HepG2 (cell line): ENCODE data around the gene HUNK. TPM values are rescaled to one million over a fixed set of nuclear protein-coding genes. Genes with fewer than 3 reads are reported as not detected.

Source experiments
- ATAC-seq: fragments of 200-7000 bp; cut with Tn5 transposase; 3 replicates; pipeline ENCODE4 v1.9.1; 2020; ENCODE audit warnings: mild to moderate bottlenecking, moderate library complexity
- BruUV-seq: library from RNA; stranded (reverse); fragments of 400-500 nt; replicated peaks from 2 replicates; lab custom pipeline; 2021; lab: Mats Ljungman, UMichigan
- CTCF ChIA-PET: fragments of 300-600 bp; formaldehyde crosslinking; extraction: SDS; loops from one replicate; lab custom pipeline; 2021; ENCODE audit warnings: low total read pairs, inconsistent platforms, low intra/inter-chr PET ratio; lab: Yijun Ruan, JAX
- POLR2A ChIA-PET: fragments of 350-600 bp; sonication (Branson Sonifier 250); formaldehyde crosslinking; loops from one replicate; lab custom pipeline; 2020; ENCODE audit warnings: antibody characterized with exemption, inconsistent platforms; lab: Yijun Ruan, JAX
- DNase-seq: peaks from one replicate; pipeline ENCODE4 v3.0.0-alpha.2; 2015; ENCODE audit warnings: low spot score
- FAIRE-seq: peaks from 3 replicates; lab custom pipeline; 2011; peaks lifted over from hg19 to GRCh38; lab: Jason Lieb, UNC
- H2AFZ ChIP-seq: one replicate; pipeline ENCODE4 v1.6.1; 2011; ENCODE audit warnings: low read length, inconsistent platforms
- H3K27ac ChIP-seq: fragments of 300-600 bp; 3 replicates; pipeline ENCODE4 v1.8.0; 2011; ENCODE audit warnings: mixed run types, mild to moderate bottlenecking, mixed read lengths, low read length, inconsistent platforms; ENCODE audit not compliant: insufficient read depth; ENCODE audit errors: extremely low read length
- H3K27me3 ChIP-seq, 2 experiments: fragments of 200-600 bp in 1 of 2; 2 replicates in 1 of 2; 3 replicates in 1 of 2; pipeline versions ENCODE4 v1.6.0 to v1.8.0; 2011; ENCODE audit warnings: low read length in 2 of 2, mild to moderate bottlenecking in 2 of 2, moderate library complexity in 2 of 2, inconsistent platforms in 1 of 2; ENCODE audit not compliant: insufficient read depth in 2 of 2, control insufficient read depth in 1 of 2
- H3K36me3 ChIP-seq, 2 experiments: fragments of 200-600 bp in 1 of 2; replicated peaks in 1 of 2; 2 replicates in 1 of 2; 3 replicates in 1 of 2; pipeline versions ENCODE4 v1.5.1 to v1.8.0; 2011; ENCODE audit warnings: low read length in 2 of 2, inconsistent platforms in 1 of 2; ENCODE audit not compliant: insufficient read depth in 2 of 2, control insufficient read depth in 1 of 2
- H3K4me1 ChIP-seq: 2 replicates; pipeline ENCODE4 v1.5.1; 2012; ENCODE audit warnings: low read length, inconsistent platforms; ENCODE audit not compliant: insufficient read depth
- H3K4me2 ChIP-seq: 2 replicates; pipeline ENCODE4 v1.6.0; 2011; ENCODE audit warnings: low read depth, low read length, inconsistent platforms
- H3K4me3 ChIP-seq, 3 experiments: fragments of 200-600 bp in 1 of 3; sonication (generic), shearing (Covaris generic) in 1 of 3; replicated peaks in 1 of 3; 2 replicates each; pipeline ENCODE4 v1.5.1; 2011 to 2016; ENCODE audit warnings: low read length in 3 of 3, inconsistent platforms in 2 of 3, low read depth in 2 of 3, mild to moderate bottlenecking in 2 of 3, control low read depth in 1 of 3, mixed read lengths in 1 of 3; ENCODE audit not compliant: insufficient read depth in 1 of 3
- H3K79me2 ChIP-seq: one replicate; pipeline ENCODE4 v1.6.1; 2011; ENCODE audit warnings: low read length, inconsistent platforms; ENCODE audit not compliant: insufficient read depth
- H3K9ac ChIP-seq: 2 replicates; pipeline ENCODE4 v1.6.0; 2011; ENCODE audit warnings: mild to moderate bottlenecking, low read depth, low read length, inconsistent platforms; ENCODE audit not compliant: insufficient read depth
- H3K9me3 ChIP-seq: 2 replicates; pipeline ENCODE4 v1.5.1; 2012; ENCODE audit warnings: mild to moderate bottlenecking, low read length
- H4K20me1 ChIP-seq: 2 replicates; pipeline ENCODE4 v1.6.0; 2011; ENCODE audit warnings: inconsistent platforms, mild to moderate bottlenecking, low read length, moderate library complexity; ENCODE audit not compliant: insufficient read depth
- ZNF276 ChIP-seq: sonication (generic); formaldehyde crosslinking; IDR thresholded peaks from 2 replicates; pipeline ENCODE4 v1.4.0; 2020; ENCODE audit warnings: mild to moderate bottlenecking, low read depth, missing genetic modification reagents
- WGBS: methylation state at CpG from one replicate; pipeline ENCODE4 v1.1.6; 2017; ENCODE audit warnings: low lambda C conversion rate; 5-methylcytosine and 5-hydroxymethylcytosine counted together
- in situ Hi-C: cut with HindIII; loops from 2 replicates; pipeline ENCODE4 v1.10.0; 2017; ENCODE audit warnings: low pct_unique_long_range_greater_than_20kb; ENCODE audit not compliant: extremely low pct_ligation_motif_present
- intact Hi-C: fragments of 100-400 bp; cut with micrococcal nuclease; formaldehyde crosslinking; loops from one replicate; pipeline ENCODE4 v1.10.0; 2022; ENCODE audit not compliant: unreplicated experiment
- polyA plus RNA-seq, 8 experiments: library from polyadenylated mRNA; depleted of rRNA in 3 of 8; stranded (reverse) in 7 of 8; unstranded in 1 of 8; fragments of >200 nt; fragmentation: Illumina TruSeq in 4 of 8; extraction: Trizol in 4 of 8; gene quantifications; 2 replicates each; pipeline versions ENCODE4 v1.2.1 to v1.2.3, GENCODE V29; 2011 to 2016; ENCODE audit warnings: low read depth in 4 of 8, missing spikeins in 1 of 8, mixed read lengths in 1 of 8; ENCODE audit not compliant: insufficient read depth in 1 of 8
- total RNA-seq, 5 experiments: library from RNA; depleted of rRNA; stranded (reverse); fragments of >200 nt; fragmentation: Illumina TruSeq; extraction: Trizol; gene quantifications; 2 replicates each; pipeline ENCODE4 v1.2.3, GENCODE V29; 2016; ENCODE audit warnings: low read depth in 1 of 5

Gene HUNK
- total and polyA plus RNA-seq, 2 of the 13 experiments (the other 11 are each of a cell fraction or from before 2014, with no cell fraction given): 1.8 to 1.9 TPM

DNA sequence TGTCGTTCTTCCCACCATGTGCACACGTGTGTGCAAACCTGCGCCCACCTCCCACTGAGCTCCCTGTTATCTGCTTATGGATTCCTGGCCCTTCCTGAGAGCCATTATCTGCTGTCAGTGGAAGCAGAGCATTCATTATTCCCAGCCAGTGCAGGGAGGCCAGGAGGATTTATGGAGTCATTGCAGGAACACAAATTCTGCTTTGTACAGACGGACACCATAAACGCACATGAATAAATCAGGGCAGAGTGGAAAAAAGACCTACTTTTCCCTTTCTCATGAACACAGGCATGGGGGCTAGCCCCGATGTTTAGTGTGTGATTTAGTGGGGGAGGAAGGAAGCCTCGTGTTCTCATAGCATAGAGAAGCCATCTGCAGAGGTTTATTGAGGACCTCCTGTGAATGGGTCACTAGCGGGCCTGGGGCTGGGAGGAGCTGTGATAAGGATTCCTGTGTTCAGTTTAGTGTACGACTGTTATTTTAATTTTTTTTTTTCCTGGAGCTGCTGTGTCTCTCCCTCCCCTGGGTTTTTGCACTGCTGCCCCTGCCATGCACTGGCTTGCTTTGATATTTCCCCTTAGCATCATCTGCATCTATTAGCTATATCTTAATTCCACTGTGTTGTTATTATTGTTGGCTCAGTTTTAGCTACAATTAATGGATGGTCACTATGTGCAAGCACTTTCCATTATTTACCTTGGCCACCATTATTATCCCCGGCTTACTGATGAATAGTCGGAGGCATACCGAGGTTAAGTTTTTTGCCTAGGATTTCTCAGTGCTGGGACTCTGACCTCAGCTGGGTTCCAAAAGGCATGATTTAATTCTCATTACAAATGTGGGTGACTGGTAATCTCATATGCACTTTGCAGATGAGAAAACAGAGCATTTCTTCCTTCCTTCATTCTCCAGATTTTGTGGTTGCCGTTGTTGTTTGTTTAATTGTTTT, 33.0 kb downstream of the HUNK start:
- no peak overlapping the region for H2AFZ ChIP-seq
- no peaks in the 10 kb centered on the region for H4K20me1 ChIP-seq
- no TSS peak for BruUV-seq
- DNase-seq (no peak), ATAC-seq (no peak), FAIRE-seq (no peak)
- POLR2A ChIA-PET: interaction anchor here (0.5 kb wide), 1 partner anchor 8 kb away, joined by 3 read pairs; no protein-coding TSS in a partner anchor
- intact Hi-C loops: no loop called here
- H3K27me3 ChIP-seq: no peaks in the 10 kb centered on the region
- H3K79me2 ChIP-seq: peaks cover 29% of the 10 kb centered on the region
- H3K36me3 ChIP-seq: no peaks in the 10 kb centered on the region
- H3K4me1 ChIP-seq: peaks cover 83% of the 10 kb centered on the region
- WGBS: 85% methylated on average over 13 of the region's 13 CpGs
- no peaks in the 10 kb centered on the region for H3K9me3 ChIP-seq
- no peak overlapping the region for H3K9ac ChIP-seq
- H3K4me2 ChIP-seq: no peak overlapping the region
- no peak overlapping the region for H3K27ac ChIP-seq
- no peak overlapping the region for H3K4me3 ChIP-seq
- CTCF ChIA-PET: no interaction called here
- in situ Hi-C loops: loop anchor here (5.0 kb wide), 1 partner anchor 33 kb away; the partner anchor contains the start of gene HUNK
- TF ChIP-seq ZNF276: no peak
